WTC11 (cell line): ENCODE data around the gene GTPBP6. TPM values are rescaled to one million over a fixed set of nuclear protein-coding genes. Genes with fewer than 3 reads are reported as not detected.

Source experiments
- ATAC-seq: fragments of 200-7000 bp; cut with Tn5 transposase; 2 replicates; pipeline ENCODE4 v1.10.0; 2021; ENCODE audit warnings: mild to moderate bottlenecking, moderate library complexity
- CTCF ChIA-PET: fragments of 300-600 bp; sonication (Branson Sonifier 250); formaldehyde crosslinking; loops from one replicate; lab custom pipeline; 2021; ENCODE audit warnings: antibody characterized with exemption; lab: Charles Lee
- POLR2A ChIA-PET: fragments of 350-600 bp; sonication (Branson Sonifier 250); formaldehyde crosslinking; loops from one replicate; lab custom pipeline; 2021; ENCODE audit warnings: antibody characterized with exemption; lab: Charles Lee
- DNase-seq: peaks from one replicate; pipeline ENCODE4 v3.0.0; 2021; ENCODE audit warnings: low spot score
- H3K27ac Mint-ChIP-seq: 2 replicates; pipeline ENCODE4 v1.8.0; 2021; ENCODE audit warnings: mixed read lengths
- H3K27me3 Mint-ChIP-seq: 2 replicates; pipeline ENCODE4 v1.8.0; 2021; ENCODE audit warnings: low read depth, mild to moderate bottlenecking, moderate library complexity, mixed read lengths
- H3K36me3 Mint-ChIP-seq: 2 replicates; pipeline ENCODE4 v1.8.0; 2021; ENCODE audit warnings: mixed read lengths
- H3K4me1 Mint-ChIP-seq: 2 replicates; pipeline ENCODE4 v1.8.0; 2022; ENCODE audit warnings: mixed read lengths
- H3K4me3 Mint-ChIP-seq: 2 replicates; pipeline ENCODE4 v1.8.0; 2021; ENCODE audit warnings: mild to moderate bottlenecking, moderate library complexity, mixed read lengths
- H3K9me3 Mint-ChIP-seq: 2 replicates; pipeline ENCODE4 v1.8.0; 2021; ENCODE audit warnings: mixed read lengths
- ATF1 ChIP-seq: sonication (generic); formaldehyde crosslinking; IDR thresholded peaks from 2 replicates; pipeline ENCODE4 v1.8.1; 2023; ENCODE audit warnings: mild to moderate bottlenecking, moderate library complexity, missing genetic modification reagents
- ATF6 ChIP-seq: sonication (generic); formaldehyde crosslinking; IDR thresholded peaks from 2 replicates; pipeline ENCODE4 v1.8.1; 2023; ENCODE audit warnings: mild to moderate bottlenecking, missing genetic modification reagents
- ELF4 ChIP-seq: sonication (generic); formaldehyde crosslinking; IDR thresholded peaks from 2 replicates; pipeline ENCODE4 v1.8.1; 2022; ENCODE audit warnings: low read depth, mild to moderate bottlenecking, moderate library complexity, missing genetic modification reagents
- FOXJ3 ChIP-seq: sonication (generic); formaldehyde crosslinking; IDR thresholded peaks from 2 replicates; pipeline ENCODE4 v1.9.0; 2021; ENCODE audit warnings: missing genetic modification reagents, mild to moderate bottlenecking, borderline replicate concordance
- GRHL2 ChIP-seq: fragments of 250-450 bp; sonication (Bioruptor Pico); IDR thresholded peaks from 2 replicates; pipeline ENCODE4 v1.8.0; 2022; ENCODE audit warnings: mild to moderate bottlenecking, moderate library complexity; ENCODE audit not compliant: insufficient replicate concordance, severe bottlenecking
- IRF2 ChIP-seq: sonication (generic); formaldehyde crosslinking; IDR thresholded peaks from 2 replicates; pipeline ENCODE4 v1.8.0; 2022; ENCODE audit warnings: low read depth, missing genetic modification reagents, borderline replicate concordance
- NR1H2 ChIP-seq: sonication (generic); formaldehyde crosslinking; IDR thresholded peaks from 2 replicates; pipeline ENCODE4 v1.9.0; 2021; ENCODE audit warnings: mild to moderate bottlenecking, moderate library complexity, missing genetic modification reagents
- NR2C2 ChIP-seq: sonication (generic); formaldehyde crosslinking; IDR thresholded peaks from 2 replicates; pipeline ENCODE4 v1.8.0; 2022; ENCODE audit warnings: mild to moderate bottlenecking, missing genetic modification reagents
- NR3C1 ChIP-seq: sonication (generic); formaldehyde crosslinking; conservative IDR thresholded peaks from 2 replicates; pipeline ENCODE4 v1.8.1; 2023; ENCODE audit warnings: low read depth, mild to moderate bottlenecking, missing genetic modification reagents
- OVOL2 ChIP-seq: fragments of 250-450 bp; sonication (Bioruptor Pico); IDR thresholded peaks from 2 replicates; pipeline ENCODE4 v1.9.0; 2021; ENCODE audit warnings: mild to moderate bottlenecking, borderline replicate concordance
- PREB ChIP-seq: sonication (generic); formaldehyde crosslinking; IDR thresholded peaks from 2 replicates; pipeline ENCODE4 v1.8.1; 2022; ENCODE audit warnings: mild to moderate bottlenecking, missing genetic modification reagents, moderate library complexity, borderline replicate concordance
- SMAD3 ChIP-seq: sonication (generic); formaldehyde crosslinking; IDR thresholded peaks from 2 replicates; pipeline ENCODE4 v1.8.0; 2022; ENCODE audit warnings: missing genetic modification reagents, mild to moderate bottlenecking, borderline replicate concordance
- TCF7 ChIP-seq: sonication (generic); formaldehyde crosslinking; IDR thresholded peaks from 2 replicates; pipeline ENCODE4 v1.8.0; 2022; ENCODE audit warnings: mild to moderate bottlenecking, low read depth, missing genetic modification reagents, moderate library complexity
- ZNF121 ChIP-seq: sonication (generic); formaldehyde crosslinking; IDR thresholded peaks from 2 replicates; pipeline ENCODE4 v1.8.0; 2023; ENCODE audit warnings: missing genetic modification reagents
- ZNF138 ChIP-seq: sonication (generic); formaldehyde crosslinking; conservative IDR thresholded peaks from 2 replicates; pipeline ENCODE4 v1.8.1; 2022; ENCODE audit warnings: mild to moderate bottlenecking, moderate library complexity, missing genetic modification reagents
- ZNF396 ChIP-seq: fragments of 250-450 bp; sonication (Bioruptor Pico); IDR thresholded peaks from 2 replicates; pipeline ENCODE4 v1.8.0; 2021; ENCODE audit warnings: mild to moderate bottlenecking, moderate library complexity, borderline replicate concordance
- ZNF416 ChIP-seq: fragments of 250-450 bp; sonication (Bioruptor Pico); IDR thresholded peaks from 2 replicates; pipeline ENCODE4 v1.9.0; 2021; ENCODE audit warnings: mild to moderate bottlenecking, inconsistent platforms
- total RNA-seq: library from RNA; stranded (reverse); gene quantifications from 3 replicates; pipeline ENCODE4 v1.2.3, GENCODE V29; 2021
- TF ChIP-seq, protein P1 (sequence below): fragments of 250-450 bp; sonication (Bioruptor Pico); IDR thresholded peaks from 2 replicates; pipeline ENCODE4 v2.1.2; 2022; ENCODE audit warnings: mild to moderate bottlenecking, moderate library complexity
- TF ChIP-seq, protein P2 (sequence below): sonication (generic); formaldehyde crosslinking; IDR thresholded peaks from 2 replicates; pipeline ENCODE4 v1.8.0; 2023; ENCODE audit warnings: missing genetic modification reagents, mild to moderate bottlenecking, borderline replicate concordance
- TF ChIP-seq, protein P3 (sequence below): fragments of 250-450 bp; sonication (Bioruptor Pico); conservative IDR thresholded peaks from 2 replicates; pipeline ENCODE4 v1.9.0; 2021; ENCODE audit warnings: mild to moderate bottlenecking
- TF ChIP-seq, protein P4 (sequence below): sonication (generic); formaldehyde crosslinking; IDR thresholded peaks from 2 replicates; pipeline ENCODE4 v1.8.1; 2023; ENCODE audit warnings: mild to moderate bottlenecking, missing genetic modification reagents, moderate library complexity

Gene GTPBP6
- total RNA-seq, 1 experiment from 2014 or later, result 63.9 TPM

- Mint-ChIP-seq H3K27me3 (no peaks in the 10 kb centered on the region), H3K27ac (no peak overlapping the region), H3K4me3 (no peak overlapping the region), H3K36me3 (peaks cover 33% of the 10 kb centered on the region), H3K9me3 (no peaks in the 10 kb centered on the region), H3K4me1 (no peaks in the 10 kb centered on the region)
- DNase-seq (no peak), ATAC-seq (no peak)
- CTCF ChIA-PET, result no interaction called here
- POLR2A ChIA-PET, result no interaction called here
- TF ChIP-seq NR2C2 (CRISPR knock-in tag) (no peak), ATF6 (CRISPR knock-in tag) (no peak), GRHL2 (CRISPR knock-in tag) (no peak), ZNF416 (CRISPR knock-in tag) (no peak), TCF7 (no peak), ZNF138 (no peak), ZNF396 (no peak)
- TF ChIP-seq, protein P1, sequence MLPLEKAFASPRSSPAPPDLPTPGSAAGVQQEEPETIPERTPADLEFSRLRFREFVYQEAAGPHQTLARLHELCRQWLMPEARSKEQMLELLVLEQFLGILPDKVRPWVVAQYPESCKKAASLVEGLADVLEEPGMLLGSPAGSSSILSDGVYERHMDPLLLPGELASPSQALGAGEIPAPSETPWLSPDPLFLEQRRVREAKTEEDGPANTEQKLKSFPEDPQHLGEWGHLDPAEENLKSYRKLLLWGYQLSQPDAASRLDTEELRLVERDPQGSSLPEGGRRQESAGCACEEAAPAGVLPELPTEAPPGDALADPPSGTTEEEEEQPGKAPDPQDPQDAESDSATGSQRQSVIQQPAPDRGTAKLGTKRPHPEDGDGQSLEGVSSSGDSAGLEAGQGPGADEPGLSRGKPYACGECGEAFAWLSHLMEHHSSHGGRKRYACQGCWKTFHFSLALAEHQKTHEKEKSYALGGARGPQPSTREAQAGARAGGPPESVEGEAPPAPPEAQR (CRISPR knock-in tag), result no peak
These were observed 5.8 kb downstream of the GTPBP6 start for GRCh38 chrX:312621-313331.

DNA sequence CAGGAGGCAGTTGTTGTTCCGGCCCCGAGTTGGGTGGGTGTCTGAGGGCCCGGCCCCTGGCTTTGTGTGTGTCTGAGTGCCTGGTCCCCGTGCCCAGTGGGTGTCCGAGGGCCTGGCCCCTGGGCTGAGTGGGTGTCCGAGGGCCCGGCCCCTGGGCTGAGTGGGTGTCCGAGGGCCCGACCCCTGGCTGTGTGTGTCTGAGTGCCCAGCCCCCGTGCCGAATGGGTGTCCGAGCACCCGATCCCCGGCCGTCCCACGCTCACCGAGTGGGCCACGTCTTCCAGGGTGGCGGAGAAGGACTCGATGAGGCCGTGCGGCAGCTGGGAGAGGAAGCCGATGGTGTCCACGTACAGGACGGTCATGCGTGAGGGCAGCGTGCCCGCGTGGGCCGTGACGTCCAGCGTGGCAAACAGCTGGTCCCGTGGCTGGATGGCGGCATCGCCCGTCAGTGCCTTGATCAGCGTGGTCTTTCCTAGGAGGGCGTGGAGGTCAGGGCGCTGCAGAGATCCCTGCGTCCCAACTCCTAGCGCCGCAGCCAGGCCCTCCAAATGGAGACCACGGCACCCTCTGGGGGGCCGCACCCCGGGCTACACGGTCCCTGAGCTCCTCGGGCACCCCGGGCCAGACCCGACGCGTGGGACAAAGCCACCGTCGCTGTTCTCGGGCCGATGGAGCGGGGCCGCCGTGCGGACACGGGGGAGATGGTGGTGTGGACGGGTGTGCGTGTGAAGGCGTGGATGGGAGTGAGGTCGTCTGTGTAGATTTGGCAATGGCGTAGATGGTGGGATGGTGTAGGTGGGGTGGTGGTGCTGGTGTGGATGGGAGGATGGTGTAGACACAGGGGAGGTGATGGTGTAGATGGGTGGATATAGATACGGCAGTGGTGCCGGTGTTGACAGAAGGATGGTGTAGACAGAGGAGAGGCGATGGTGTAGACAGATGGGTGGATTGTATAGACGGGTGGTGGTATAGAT, 7.2 kb downstream of the GTPBP6 start:
- ChIA-PET POLR2A (no interaction called here), CTCF (no interaction called here)
- Mint-ChIP-seq H3K4me1 (no peaks in the 10 kb centered on the region), H3K36me3 (peaks cover 40% of the 10 kb centered on the region), H3K27me3 (no peaks in the 10 kb centered on the region), H3K27ac (no peak overlapping the region), H3K4me3 (no peak overlapping the region), H3K9me3 (no peaks in the 10 kb centered on the region; the same call in 1 of the 2 replicates)
- DNase-seq (no peak), ATAC-seq (no peak)
- no peak for TF ChIP-seq ZNF121
- TF ChIP-seq NR3C1 (CRISPR knock-in tag), result no peak
- TF ChIP-seq SMAD3 (CRISPR knock-in tag), result no peak
- TF ChIP-seq, protein P2, sequence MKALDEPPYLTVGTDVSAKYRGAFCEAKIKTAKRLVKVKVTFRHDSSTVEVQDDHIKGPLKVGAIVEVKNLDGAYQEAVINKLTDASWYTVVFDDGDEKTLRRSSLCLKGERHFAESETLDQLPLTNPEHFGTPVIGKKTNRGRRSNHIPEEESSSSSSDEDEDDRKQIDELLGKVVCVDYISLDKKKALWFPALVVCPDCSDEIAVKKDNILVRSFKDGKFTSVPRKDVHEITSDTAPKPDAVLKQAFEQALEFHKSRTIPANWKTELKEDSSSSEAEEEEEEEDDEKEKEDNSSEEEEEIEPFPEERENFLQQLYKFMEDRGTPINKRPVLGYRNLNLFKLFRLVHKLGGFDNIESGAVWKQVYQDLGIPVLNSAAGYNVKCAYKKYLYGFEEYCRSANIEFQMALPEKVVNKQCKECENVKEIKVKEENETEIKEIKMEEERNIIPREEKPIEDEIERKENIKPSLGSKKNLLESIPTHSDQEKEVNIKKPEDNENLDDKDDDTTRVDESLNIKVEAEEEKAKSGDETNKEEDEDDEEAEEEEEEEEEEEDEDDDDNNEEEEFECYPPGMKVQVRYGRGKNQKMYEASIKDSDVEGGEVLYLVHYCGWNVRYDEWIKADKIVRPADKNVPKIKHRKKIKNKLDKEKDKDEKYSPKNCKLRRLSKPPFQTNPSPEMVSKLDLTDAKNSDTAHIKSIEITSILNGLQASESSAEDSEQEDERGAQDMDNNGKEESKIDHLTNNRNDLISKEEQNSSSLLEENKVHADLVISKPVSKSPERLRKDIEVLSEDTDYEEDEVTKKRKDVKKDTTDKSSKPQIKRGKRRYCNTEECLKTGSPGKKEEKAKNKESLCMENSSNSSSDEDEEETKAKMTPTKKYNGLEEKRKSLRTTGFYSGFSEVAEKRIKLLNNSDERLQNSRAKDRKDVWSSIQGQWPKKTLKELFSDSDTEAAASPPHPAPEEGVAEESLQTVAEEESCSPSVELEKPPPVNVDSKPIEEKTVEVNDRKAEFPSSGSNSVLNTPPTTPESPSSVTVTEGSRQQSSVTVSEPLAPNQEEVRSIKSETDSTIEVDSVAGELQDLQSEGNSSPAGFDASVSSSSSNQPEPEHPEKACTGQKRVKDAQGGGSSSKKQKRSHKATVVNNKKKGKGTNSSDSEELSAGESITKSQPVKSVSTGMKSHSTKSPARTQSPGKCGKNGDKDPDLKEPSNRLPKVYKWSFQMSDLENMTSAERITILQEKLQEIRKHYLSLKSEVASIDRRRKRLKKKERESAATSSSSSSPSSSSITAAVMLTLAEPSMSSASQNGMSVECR, result no peak
- TF ChIP-seq NR2C2 (CRISPR knock-in tag), result no peak
- TF ChIP-seq ZNF416 (CRISPR knock-in tag), result no peak
- TF ChIP-seq, protein P3, sequence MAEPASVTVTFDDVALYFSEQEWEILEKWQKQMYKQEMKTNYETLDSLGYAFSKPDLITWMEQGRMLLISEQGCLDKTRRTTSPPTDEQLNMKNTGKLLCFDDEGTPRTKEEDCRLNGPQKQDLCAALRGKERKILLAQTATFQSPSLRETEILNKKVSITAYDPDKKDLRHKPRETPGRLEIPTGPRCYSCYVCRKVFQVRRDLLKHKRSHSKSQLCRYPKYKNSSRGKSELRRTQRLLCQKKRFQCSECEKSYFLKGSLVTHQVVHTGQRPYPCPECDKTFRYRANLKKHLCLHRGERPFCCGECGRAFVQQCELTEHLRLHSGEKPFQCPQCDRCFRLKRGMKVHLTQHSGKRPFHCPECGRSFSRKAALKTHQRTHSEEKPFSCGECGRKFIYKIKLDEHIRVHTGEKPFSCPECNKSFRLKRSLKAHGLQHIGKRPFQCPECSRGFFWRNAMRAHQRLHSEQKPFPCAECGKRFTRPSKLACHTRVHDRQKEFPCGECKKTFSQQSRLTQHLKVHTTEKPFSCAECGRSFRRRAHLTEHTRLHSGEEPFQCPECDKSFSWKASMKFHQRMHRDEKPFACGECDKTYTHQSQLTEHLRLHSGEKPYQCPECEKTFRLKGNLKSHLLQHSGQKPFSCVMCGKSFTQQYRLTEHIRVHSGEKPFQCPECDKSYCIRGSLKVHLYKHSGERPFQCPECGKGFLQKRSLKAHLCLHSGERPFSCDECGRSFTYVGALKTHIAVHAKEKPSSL, result no peak
- TF ChIP-seq, protein P4, sequence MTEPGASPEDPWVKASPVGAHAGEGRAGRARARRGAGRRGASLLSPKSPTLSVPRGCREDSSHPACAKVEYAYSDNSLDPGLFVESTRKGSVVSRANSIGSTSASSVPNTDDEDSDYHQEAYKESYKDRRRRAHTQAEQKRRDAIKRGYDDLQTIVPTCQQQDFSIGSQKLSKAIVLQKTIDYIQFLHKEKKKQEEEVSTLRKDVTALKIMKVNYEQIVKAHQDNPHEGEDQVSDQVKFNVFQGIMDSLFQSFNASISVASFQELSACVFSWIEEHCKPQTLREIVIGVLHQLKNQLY, result no peak
- TF ChIP-seq FOXJ3, result no peak
- no peak for TF ChIP-seq ELF4 (CRISPR knock-in tag)
- no peak for TF ChIP-seq NR1H2 (CRISPR knock-in tag)
- TF ChIP-seq IRF2 (CRISPR knock-in tag), result no peak
- no peak for TF ChIP-seq OVOL2 (CRISPR knock-in tag)
- no peak for TF ChIP-seq PREB (CRISPR knock-in tag)
- TF ChIP-seq ATF1 (CRISPR knock-in tag), result no peak
